Esophagus squamous epithelium (tissue), 5 donors: Measurements from ENCODE around the gene SF3B3. TPM values are rescaled to one million over a fixed set of nuclear protein-coding genes. Genes with fewer than 3 reads are reported as not detected.

ENCODE experiments used
- DNase-seq: peaks from one replicate; lab custom pipeline; 2025; lab: John Stamatoyannopoulos, UW
- H3K27ac ChIP-seq, 4 donors: fragments of 200-600 bp; sonication (generic); one replicate each; pipeline ENCODE4 v1.5.1; 2016 to 2019; ENCODE audit warnings: mild to moderate bottlenecking in 1 of 4
- H3K27me3 ChIP-seq, 4 donors: fragments of 200-600 bp; sonication (generic); 1 replicate in 3 of 4; 2 replicates in 1 of 4; pipeline versions ENCODE4 v1.5.1 to v1.6.0; 2017 to 2021; ENCODE audit warnings: antibody characterized with exemption in 1 of 4
- H3K36me3 ChIP-seq, 3 donors: fragments of 200-600 bp; sonication (generic); one replicate each; pipeline ENCODE4 v1.5.1; 2016 to 2019
- H3K4me1 ChIP-seq, 3 donors: fragments of 200-600 bp; sonication (generic); one replicate each; pipeline ENCODE4 v1.5.1; 2017 to 2019
- H3K4me3 ChIP-seq, 4 donors: fragments of 200-600 bp; sonication (generic); 1 replicate in 3 of 4; 2 replicates in 1 of 4; pipeline ENCODE4 v1.5.1; 2016 to 2019; ENCODE audit warnings: mild to moderate bottlenecking in 2 of 4, moderate library complexity in 1 of 4
- H3K9me3 ChIP-seq, 3 donors: fragments of 200-600 bp; sonication (generic); one replicate each; pipeline ENCODE4 v1.5.1; 2016 to 2019
- POLR2A ChIP-seq, 4 donors: fragments of 450-650 bp; IDR thresholded peaks; one replicate each; pipeline ENCODE4 v1.6.1; 2017; ENCODE audit warnings: antibody characterized with exemption in 4 of 4, mild to moderate bottlenecking in 4 of 4, moderate library complexity in 3 of 4
- WGBS, 2 donors: methylation state at CpG; one replicate each; pipeline ENCODE4 v1.1.5; 2018; 5-methylcytosine and 5-hydroxymethylcytosine counted together
- intact Hi-C: fragments of 100-400 bp; cut with DNase I; formaldehyde crosslinking; loops from one replicate; pipeline ENCODE4 v1.15.0; 2022
- total RNA-seq, 4 donors: library from RNA; depleted of rRNA; stranded (reverse); fragments of >200 nt; gene quantifications; one replicate each; pipeline ENCODE4 v1.1.0, GENCODE V29; 2016
- TF ChIP-seq, protein P1 (sequence below), 6 experiments: fragments of 450-650 bp in 4 of 6; fragments of 200-600 bp in 2 of 6; sonication (generic) in 2 of 6; IDR thresholded peaks; one replicate each; pipeline ENCODE4 v1.5.1; 2016 to 2019; ENCODE audit warnings: antibody characterized with exemption in 6 of 6, mild to moderate bottlenecking in 4 of 6, moderate library complexity in 4 of 6
- donor health status: DM: yes; HTN: yes; CAD: no.

The SF3B3 gene
- total RNA-seq, 4 donors from 2014 or later = 77.9 to 145 (median 134) TPM

DNA sequence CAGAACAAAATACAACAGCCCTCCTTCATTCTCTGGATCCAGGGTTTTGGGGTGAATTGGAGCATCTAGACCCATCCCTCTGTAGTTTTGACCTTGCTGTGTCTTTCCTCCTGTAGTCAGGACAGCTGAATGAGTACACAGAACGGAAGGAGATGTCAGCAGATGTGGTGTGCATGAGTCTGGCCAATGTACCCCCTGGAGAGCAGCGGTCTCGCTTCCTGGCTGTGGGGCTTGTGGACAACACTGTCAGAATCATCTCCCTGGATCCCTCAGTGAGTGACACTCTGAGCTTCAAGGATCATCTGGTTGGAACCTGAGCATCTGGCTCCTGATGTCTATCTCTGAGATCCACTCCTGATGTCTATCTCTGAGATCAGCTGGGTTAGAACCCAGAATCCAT is 32.4 kb downstream of the SF3B3 start:
- H3K4me1 ChIP-seq = peaks cover 9 to 56% (median 17%) of the 10 kb centered on the region in 3 donors
- no peaks in the 10 kb centered on the region for H3K27me3 ChIP-seq
- peaks cover 37 to 100% (median 76%) of the 10 kb centered on the region in 3 donors for H3K36me3 ChIP-seq
- peak overlapping the region in 1 of 4 donors; percentile 26 for H3K27ac ChIP-seq
- no peaks in the 10 kb centered on the region for H3K9me3 ChIP-seq
- intact Hi-C loops = no loop called here
- WGBS, 2 donors = 74% methylated on average over 3 of the region's 3 CpGs; no CpG with 5 or more reads in 1 of the 2 donors
- no peak for DNase-seq
- no peak for TF ChIP-seq POLR2A (IDR thresholded peaks at IDR 0.05)
- TF ChIP-seq, protein P1, sequence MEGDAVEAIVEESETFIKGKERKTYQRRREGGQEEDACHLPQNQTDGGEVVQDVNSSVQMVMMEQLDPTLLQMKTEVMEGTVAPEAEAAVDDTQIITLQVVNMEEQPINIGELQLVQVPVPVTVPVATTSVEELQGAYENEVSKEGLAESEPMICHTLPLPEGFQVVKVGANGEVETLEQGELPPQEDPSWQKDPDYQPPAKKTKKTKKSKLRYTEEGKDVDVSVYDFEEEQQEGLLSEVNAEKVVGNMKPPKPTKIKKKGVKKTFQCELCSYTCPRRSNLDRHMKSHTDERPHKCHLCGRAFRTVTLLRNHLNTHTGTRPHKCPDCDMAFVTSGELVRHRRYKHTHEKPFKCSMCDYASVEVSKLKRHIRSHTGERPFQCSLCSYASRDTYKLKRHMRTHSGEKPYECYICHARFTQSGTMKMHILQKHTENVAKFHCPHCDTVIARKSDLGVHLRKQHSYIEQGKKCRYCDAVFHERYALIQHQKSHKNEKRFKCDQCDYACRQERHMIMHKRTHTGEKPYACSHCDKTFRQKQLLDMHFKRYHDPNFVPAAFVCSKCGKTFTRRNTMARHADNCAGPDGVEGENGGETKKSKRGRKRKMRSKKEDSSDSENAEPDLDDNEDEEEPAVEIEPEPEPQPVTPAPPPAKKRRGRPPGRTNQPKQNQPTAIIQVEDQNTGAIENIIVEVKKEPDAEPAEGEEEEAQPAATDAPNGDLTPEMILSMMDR (IDR thresholded peaks at IDR 0.05) = no peak
- no peak overlapping the region for H3K4me3 ChIP-seq

DNA sequence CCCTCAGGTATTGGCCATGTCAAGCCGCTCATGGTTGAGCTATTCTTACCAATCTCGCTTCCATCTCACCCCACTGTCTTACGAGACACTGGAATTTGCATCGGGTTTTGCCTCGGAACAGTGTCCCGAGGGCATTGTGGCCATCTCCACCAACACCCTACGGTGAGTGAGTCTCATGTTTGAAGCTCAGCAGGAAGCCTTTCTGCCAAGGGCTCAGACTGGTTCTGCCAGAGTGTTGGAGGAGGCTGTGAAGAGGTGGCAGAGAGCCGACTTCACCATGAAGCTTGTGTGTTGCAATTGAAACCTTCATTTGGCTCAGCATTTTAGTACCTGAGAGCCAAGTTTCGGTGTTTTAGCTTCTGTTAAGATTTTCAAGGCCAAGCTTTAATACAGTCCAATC is 38.0 kb downstream of the SF3B3 start:
- WGBS, 2 donors = 37 to 74% methylated on average over 8 to 9 of the region's 9 CpGs
- intact Hi-C loops = no loop called here
- no peaks in the 10 kb centered on the region for H3K9me3 ChIP-seq
- H3K27me3 ChIP-seq = no peaks in the 10 kb centered on the region
- DNase-seq = no peak
- H3K27ac ChIP-seq = peak overlapping the region; percentile 61 to 79 (median 72)
- TF ChIP-seq, protein P1 (IDR thresholded peaks at IDR 0.05) = no peak
- TF ChIP-seq POLR2A (IDR thresholded peaks at IDR 0.05) = no peak
- peaks cover 48 to 100% (median 76%) of the 10 kb centered on the region in 3 donors for H3K36me3 ChIP-seq
- peaks cover 10 to 77% (median 18%) of the 10 kb centered on the region in 3 donors for H3K4me1 ChIP-seq
- H3K4me3 ChIP-seq = no peak overlapping the region

DNA sequence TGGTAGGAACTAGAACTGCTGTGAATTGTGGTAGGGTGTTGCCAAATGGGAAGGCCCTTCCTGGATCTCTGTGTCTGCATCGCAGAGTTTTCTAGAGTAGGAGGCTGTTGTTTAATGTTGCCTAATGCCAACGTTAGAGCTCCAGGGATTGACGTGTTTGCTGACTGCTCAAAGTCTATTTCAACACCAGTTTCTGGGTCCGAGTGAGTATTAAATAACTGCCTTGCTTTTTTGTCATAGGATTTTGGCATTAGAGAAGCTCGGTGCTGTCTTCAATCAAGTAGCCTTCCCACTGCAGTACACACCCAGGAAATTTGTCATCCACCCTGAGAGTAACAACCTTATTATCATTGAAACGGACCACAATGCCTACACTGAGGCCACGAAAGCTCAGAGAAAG is 40.0 kb downstream of the SF3B3 start:
- 46 to 49% methylated on average over 7 of the region's 7 CpGs for WGBS, 2 donors
- Histone ChIP-seq H3K27ac (peak overlapping the region; percentile 50 to 79 (median 73)), H3K4me3 (no peak overlapping the region), H3K27me3 (no peaks in the 10 kb centered on the region), H3K36me3 (peaks cover 50 to 100% (median 80%) of the 10 kb centered on the region in 3 donors), H3K9me3 (no peaks in the 10 kb centered on the region), H3K4me1 (peaks cover 10 to 92% (median 26%) of the 10 kb centered on the region in 3 donors)
- TF ChIP-seq, protein P1 (IDR thresholded peaks at IDR 0.05) = no peak
- TF ChIP-seq POLR2A (IDR thresholded peaks at IDR 0.05) = no peak
- no peak for DNase-seq
- intact Hi-C loops = no loop called here

DNA sequence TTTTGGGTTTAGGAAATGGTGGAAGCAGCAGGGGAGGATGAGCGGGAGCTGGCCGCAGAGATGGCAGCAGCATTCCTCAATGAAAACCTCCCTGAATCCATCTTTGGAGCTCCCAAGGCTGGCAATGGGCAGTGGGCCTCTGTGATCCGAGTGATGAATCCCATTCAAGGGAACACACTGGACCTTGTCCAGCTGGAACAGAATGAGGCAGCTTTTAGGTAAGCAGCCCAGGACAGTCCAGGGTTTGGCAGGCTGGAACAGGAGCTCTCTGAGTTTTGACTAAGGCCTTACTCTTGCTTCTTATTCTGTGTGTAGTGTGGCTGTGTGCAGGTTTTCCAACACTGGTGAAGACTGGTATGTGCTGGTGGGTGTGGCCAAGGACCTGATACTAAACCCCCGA is 41.4 kb downstream of the SF3B3 start:
- no peak for DNase-seq
- WGBS, 2 donors = 44 to 62% methylated on average over 2 to 4 of the region's 4 CpGs
- Histone ChIP-seq H3K27me3 (no peaks in the 10 kb centered on the region), H3K27ac (peak overlapping the region; percentile 22 to 79 (median 73)), H3K36me3 (peaks cover 63 to 100% (median 78%) of the 10 kb centered on the region in 3 donors), H3K4me1 (peaks cover 10 to 97% (median 26%) of the 10 kb centered on the region in 3 donors), H3K4me3 (no peak overlapping the region), H3K9me3 (no peaks in the 10 kb centered on the region)
- TF ChIP-seq, protein P1 (IDR thresholded peaks at IDR 0.05) = no peak
- TF ChIP-seq POLR2A (IDR thresholded peaks at IDR 0.05) = no peak
- intact Hi-C loops = no loop called here

- peaks cover 71 to 100% (median 78%) of the 10 kb centered on the region in 3 donors for H3K36me3 ChIP-seq
- H3K4me3 ChIP-seq = peak overlapping the region in 2 of 4 donors; percentile 8 to 11
- WGBS, 2 donors = 34 to 66% methylated on average over 4 to 5 of the region's 5 CpGs
- TF ChIP-seq, protein P1 (IDR thresholded peaks at IDR 0.05) = no peak
- no peak for TF ChIP-seq POLR2A (IDR thresholded peaks at IDR 0.05)
- peak overlapping the region; percentile 1 to 79 (median 69) for H3K27ac ChIP-seq
- no peaks in the 10 kb centered on the region for H3K9me3 ChIP-seq
- no peak for DNase-seq
- intact Hi-C loops = no loop called here
- H3K4me1 ChIP-seq = peaks cover 0 to 79% (median 28%) of the 10 kb centered on the region in 3 donors
- no peaks in the 10 kb centered on the region for H3K27me3 ChIP-seq
Observed at GRCh38 chr16:70568601-70569237, 45.1 kb downstream of the SF3B3 start.
